ENCODE data around the gene GNG8.

The GNG8 gene

DNA sequence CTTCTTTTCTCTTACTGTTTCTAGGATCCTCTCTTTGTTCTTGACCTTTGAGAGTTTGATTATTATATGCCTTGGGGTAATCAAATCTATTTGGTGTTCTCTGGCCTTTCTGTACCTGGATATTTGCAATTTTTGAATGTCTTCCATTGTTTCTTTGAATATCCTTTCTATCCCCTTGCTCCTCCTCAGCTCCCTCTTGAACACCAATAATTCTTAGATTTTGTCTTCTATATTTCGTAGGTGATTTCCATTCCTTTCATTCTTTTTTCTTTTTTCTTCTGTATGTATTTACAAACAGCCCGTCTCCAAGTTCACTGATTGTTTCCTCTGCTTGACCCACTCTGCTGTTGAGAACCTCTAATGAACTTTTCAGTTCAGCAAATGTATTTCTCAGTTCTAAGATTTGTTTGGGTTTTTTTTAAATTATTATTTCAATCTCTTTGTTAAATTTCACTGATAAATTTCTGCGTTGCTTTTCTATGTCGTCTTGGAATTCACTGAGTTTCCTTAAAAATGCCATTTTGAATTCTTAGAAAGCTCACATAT is 37.6 kb downstream of the GNG8 start:
- DNase-seq (ENCODE audit: insufficient read length) (no peak), FAIRE-seq (no peak)
- no peak for TF ChIP-seq POLR2AphosphoS5 (IDR thresholded peaks at IDR 0.05; ENCODE audit: low read depth, low read length)
- no peak for TF ChIP-seq TAF1 (IDR thresholded peaks at IDR 0.05; ENCODE audit: borderline replicate concordance, low read depth, low read length)
- TF ChIP-seq POLR2A (IDR thresholded peaks at IDR 0.05; ENCODE audit: low read depth, low read length), result no peak

- TF ChIP-seq POLR2A (IDR thresholded peaks at IDR 0.05; ENCODE audit: low read depth, low read length), result no peak
- no peak for TF ChIP-seq TAF1 (IDR thresholded peaks at IDR 0.05; ENCODE audit: borderline replicate concordance, low read depth, low read length)
- no peak for TF ChIP-seq POLR2AphosphoS5 (IDR thresholded peaks at IDR 0.05; ENCODE audit: low read depth, low read length)
- no peak for DNase-seq (ENCODE audit: insufficient read length)
- no peak for FAIRE-seq
Measured at GRCh38 chr19:46596008-46596407, 40.0 kb downstream of the GNG8 start.

GRCh38 chr19:46591870-46592269 is 44.1 kb downstream of the GNG8 start:
- TF ChIP-seq POLR2A (IDR thresholded peaks at IDR 0.05; ENCODE audit: low read depth, low read length) (no peak), TAF1 (IDR thresholded peaks at IDR 0.05; ENCODE audit: borderline replicate concordance, low read depth, low read length) (no peak), POLR2AphosphoS5 (IDR thresholded peaks at IDR 0.05; ENCODE audit: low read depth, low read length) (no peak)
- DNase-seq (ENCODE audit: insufficient read length) (no peak), FAIRE-seq (no peak)

- no peak for FAIRE-seq
- DNase-seq (ENCODE audit: insufficient read length), result no peak
- no peak for TF ChIP-seq TAF1 (IDR thresholded peaks at IDR 0.05; ENCODE audit: borderline replicate concordance, low read depth, low read length)
- TF ChIP-seq POLR2AphosphoS5 (IDR thresholded peaks at IDR 0.05; ENCODE audit: low read depth, low read length), result no peak
- no peak for TF ChIP-seq POLR2A (IDR thresholded peaks at IDR 0.05; ENCODE audit: low read depth, low read length)
Measured at GRCh38 chr19:46591254-46591653, 44.7 kb downstream of the GNG8 start.

DNA sequence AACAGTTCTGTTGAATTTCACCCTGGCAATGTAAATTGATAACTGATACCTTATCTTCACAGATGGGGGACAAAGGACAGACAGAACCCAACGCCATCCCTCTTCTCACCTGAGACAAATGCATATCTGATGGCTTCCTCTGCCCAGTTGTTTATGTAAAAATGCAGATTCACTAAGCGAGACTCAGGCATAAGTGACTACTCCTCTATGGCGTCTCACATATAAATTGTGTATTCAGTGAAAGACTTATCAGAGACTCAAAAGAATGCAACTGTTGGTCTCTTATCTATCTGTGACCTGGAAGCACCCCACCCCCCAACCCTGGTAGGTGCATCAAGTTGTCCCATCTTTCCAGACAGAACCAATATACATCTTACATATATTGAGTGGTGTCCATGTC is 48.1 kb downstream of the GNG8 start:
- DNase-seq (ENCODE audit: insufficient read length), result no peak
- no peak for FAIRE-seq
- no peak for TF ChIP-seq TAF1 (IDR thresholded peaks at IDR 0.05; ENCODE audit: borderline replicate concordance, low read depth, low read length)
- no peak for TF ChIP-seq POLR2AphosphoS5 (IDR thresholded peaks at IDR 0.05; ENCODE audit: low read depth, low read length)
- no peak for TF ChIP-seq POLR2A (IDR thresholded peaks at IDR 0.05; ENCODE audit: low read depth, low read length)

GRCh38 chr19:46586294-46586693 is 49.7 kb downstream of the GNG8 start:
- DNase-seq (ENCODE audit: insufficient read length) (no peak), FAIRE-seq (no peak)
- TF ChIP-seq POLR2AphosphoS5 (IDR thresholded peaks at IDR 0.05; ENCODE audit: low read depth, low read length) (no peak), POLR2A (IDR thresholded peaks at IDR 0.05; ENCODE audit: low read depth, low read length) (no peak), TAF1 (IDR thresholded peaks at IDR 0.05; ENCODE audit: borderline replicate concordance, low read depth, low read length) (no peak)

GRCh38 chr19:46585539-46585938 is 50.5 kb downstream of the GNG8 start:
- TF ChIP-seq POLR2AphosphoS5 (IDR thresholded peaks at IDR 0.05; ENCODE audit: low read depth, low read length) (no peak), TAF1 (IDR thresholded peaks at IDR 0.05; ENCODE audit: borderline replicate concordance, low read depth, low read length) (no peak), POLR2A (IDR thresholded peaks at IDR 0.05; ENCODE audit: low read depth, low read length) (no peak)
- FAIRE-seq (no peak), DNase-seq (ENCODE audit: insufficient read length) (no peak)

Measured in GM12892 (cell line).